ENCODE data around the gene SLC29A3.

Gene SLC29A3

DNA sequence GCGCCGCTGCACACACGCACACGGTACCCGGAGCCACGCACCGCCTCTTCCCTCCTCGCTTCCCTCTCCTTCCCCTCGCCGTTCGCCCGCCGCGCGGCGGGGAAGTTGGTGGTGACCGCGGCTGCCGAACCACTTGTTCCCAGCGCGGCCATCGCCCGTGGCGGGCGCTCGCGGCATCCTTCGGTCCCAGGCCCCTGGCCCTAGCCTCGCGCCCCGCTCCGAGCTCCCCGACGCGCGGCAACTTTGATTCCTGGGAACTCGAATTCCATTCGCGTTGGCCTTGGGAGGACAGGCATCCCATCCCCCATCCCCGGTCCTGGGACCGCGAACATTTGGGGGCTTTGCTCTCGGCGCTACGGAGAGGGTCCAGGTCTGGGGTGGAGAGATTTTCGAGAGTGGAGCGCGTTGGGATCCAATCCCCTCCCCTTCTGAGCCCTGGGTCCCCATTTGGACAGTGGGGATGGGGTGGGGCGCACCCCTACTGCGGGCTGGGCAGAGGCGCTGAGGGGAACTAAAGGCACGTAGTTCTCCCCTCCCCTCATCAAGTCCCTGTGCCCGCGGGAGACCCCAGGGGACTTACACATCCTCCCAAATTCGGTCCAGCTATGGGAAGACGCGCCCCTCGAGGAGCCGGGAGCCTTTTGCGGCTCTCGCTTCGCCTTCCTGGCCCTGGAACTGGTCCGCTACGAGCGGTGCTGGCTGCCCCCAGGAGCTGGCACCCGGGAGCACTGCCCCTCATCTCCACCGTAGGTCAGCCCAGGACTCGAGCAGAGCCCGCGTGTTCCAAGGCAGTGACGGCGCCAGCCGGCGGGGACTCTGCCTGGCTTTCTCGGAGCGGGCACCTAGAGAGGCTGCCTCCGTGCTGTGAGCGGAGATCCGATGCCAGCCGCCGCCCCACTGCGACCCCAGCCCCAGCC is 78.5 kb downstream of the SLC29A3 start:
- no peak overlapping the region for H3K27ac ChIP-seq (replicated peaks; ENCODE audit: low read length)
- no peak overlapping the region for H3K23ac ChIP-seq (ENCODE audit: low read depth, low read length, poor library complexity)
- no peak overlapping the region for H4K91ac ChIP-seq (ENCODE audit: low read depth, low read length, poor library complexity)
- H3K4me2 ChIP-seq (ENCODE audit: insufficient read depth, low read length, poor library complexity, severe bottlenecking), result peak overlapping the region; percentile 83
- H4K8ac ChIP-seq (ENCODE audit: low read depth, low read length), result no peak overlapping the region
- H3K79me1 ChIP-seq (ENCODE audit: low read depth, low read length), result no peaks in the 10 kb centered on the region
- peak overlapping the region; percentile 73 for H3K9ac ChIP-seq (ENCODE audit: low read depth, low read length, poor library complexity)
- no peak overlapping the region for H2BK120ac ChIP-seq (ENCODE audit: low read depth, low read length)
- peaks cover 0 to 5% of the 10 kb centered on the region in 2 donors for H3K4me1 ChIP-seq (ENCODE audit: control insufficient read depth in 2 of 2, insufficient read depth in 1 of 2, low read depth in 1 of 2, low read length in 2 of 2)
- H3K14ac ChIP-seq (ENCODE audit: low read length), result no peak overlapping the region
- peak; percentile 21 for DNase-seq (ENCODE audit: low spot score)
- H3K9me3 ChIP-seq (replicated peaks in 1 of 2; ENCODE audit: control insufficient read depth in 2 of 2, insufficient read depth in 1 of 2, low read depth in 1 of 2, low read length in 2 of 2), result peaks cover 0 to 2% of the 10 kb centered on the region in 2 donors
- peak overlapping the region; percentile 79 for H3K18ac ChIP-seq (ENCODE audit: low read length)
- H2BK12ac ChIP-seq (ENCODE audit: low read length), result peak overlapping the region; percentile 53
- H3K36me3 ChIP-seq (replicated peaks in 1 of 2; ENCODE audit: control insufficient read depth in 2 of 2, insufficient read depth in 2 of 2, low read length in 2 of 2), result no peaks in the 10 kb centered on the region
- peaks cover 17 to 93% (median 30%) of the 10 kb centered on the region in 3 experiments for H3K27me3 ChIP-seq (ENCODE audit: control insufficient read depth in 3 of 3, insufficient read depth in 3 of 3, low read depth in 1 of 3, low read length in 3 of 3)
- no peak overlapping the region for H2BK15ac ChIP-seq (ENCODE audit: low read length)
- H2BK5ac ChIP-seq (ENCODE audit: low read length), result peak overlapping the region; percentile 28
- H3K4ac ChIP-seq (ENCODE audit: low read length), result no peak overlapping the region
- peak overlapping the region; percentile 87 for H2AFZ ChIP-seq (ENCODE audit: low read length)
- H2AK5ac ChIP-seq (ENCODE audit: low read depth, low read length), result peak overlapping the region; percentile 18
- no CpG with 5 or more reads among the region's 82 CpGs for WGBS, 2 donors (ENCODE audit: extremely low coverage in 2 of 2, insufficient read length in 2 of 2, insufficient replicate concordance in 1 of 2)
- peak overlapping the region in 1 of 2 donors; percentile 79 for H3K4me3 ChIP-seq (ENCODE audit: low read length in 2 of 2)

GRCh38 chr10:71398976-71399375 is 79.9 kb downstream of the SLC29A3 start:
- H3K9ac ChIP-seq (ENCODE audit: low read depth, low read length, poor library complexity), result no peak overlapping the region
- H3K9me3 ChIP-seq (replicated peaks in 1 of 2; ENCODE audit: control insufficient read depth in 2 of 2, insufficient read depth in 1 of 2, low read depth in 1 of 2, low read length in 2 of 2), result peaks cover 0 to 2% of the 10 kb centered on the region in 2 donors
- no peak for DNase-seq (ENCODE audit: low spot score)
- peak overlapping the region; percentile 58 for H3K23ac ChIP-seq (ENCODE audit: low read depth, low read length, poor library complexity)
- no peak overlapping the region for H2BK15ac ChIP-seq (ENCODE audit: low read length)
- no peak overlapping the region for H2BK120ac ChIP-seq (ENCODE audit: low read depth, low read length)
- H3K4ac ChIP-seq (ENCODE audit: low read length), result no peak overlapping the region
- no peaks in the 10 kb centered on the region for H3K79me1 ChIP-seq (ENCODE audit: low read depth, low read length)
- no peaks in the 10 kb centered on the region for H3K36me3 ChIP-seq (replicated peaks in 1 of 2; ENCODE audit: control insufficient read depth in 2 of 2, insufficient read depth in 2 of 2, low read length in 2 of 2)
- H4K8ac ChIP-seq (ENCODE audit: low read depth, low read length), result no peak overlapping the region
- H3K18ac ChIP-seq (ENCODE audit: low read length), result no peak overlapping the region
- H2AK5ac ChIP-seq (ENCODE audit: low read depth, low read length), result peak overlapping the region; percentile 29
- no peak overlapping the region for H2BK12ac ChIP-seq (ENCODE audit: low read length)
- H3K4me1 ChIP-seq (ENCODE audit: control insufficient read depth in 2 of 2, insufficient read depth in 1 of 2, low read depth in 1 of 2, low read length in 2 of 2), result peaks cover 0 to 5% of the 10 kb centered on the region in 2 donors
- H2AFZ ChIP-seq (ENCODE audit: low read length), result no peak overlapping the region
- H4K91ac ChIP-seq (ENCODE audit: low read depth, low read length, poor library complexity), result no peak overlapping the region
- peaks cover 17 to 79% (median 30%) of the 10 kb centered on the region in 3 experiments for H3K27me3 ChIP-seq (ENCODE audit: control insufficient read depth in 3 of 3, insufficient read depth in 3 of 3, low read depth in 1 of 3, low read length in 3 of 3)
- no peak overlapping the region for H3K4me2 ChIP-seq (ENCODE audit: insufficient read depth, low read length, poor library complexity, severe bottlenecking)
- H2BK5ac ChIP-seq (ENCODE audit: low read length), result no peak overlapping the region
- no peak overlapping the region for H3K27ac ChIP-seq (replicated peaks; ENCODE audit: low read length)
- H3K14ac ChIP-seq (ENCODE audit: low read length), result no peak overlapping the region
- H3K4me3 ChIP-seq (ENCODE audit: low read length in 2 of 2), result no peak overlapping the region
- WGBS, 2 donors (ENCODE audit: extremely low coverage in 2 of 2, insufficient read length in 2 of 2, insufficient replicate concordance in 1 of 2), result no CpG with 5 or more reads among the region's 4 CpGs

- no peak overlapping the region for H3K9ac ChIP-seq (ENCODE audit: low read depth, low read length, poor library complexity)
- H4K91ac ChIP-seq (ENCODE audit: low read depth, low read length, poor library complexity), result no peak overlapping the region
- no peak overlapping the region for H3K18ac ChIP-seq (ENCODE audit: low read length)
- no peak overlapping the region for H3K4me3 ChIP-seq (ENCODE audit: low read length in 2 of 2)
- no peak overlapping the region for H2BK12ac ChIP-seq (ENCODE audit: low read length)
- H3K4me1 ChIP-seq (ENCODE audit: control insufficient read depth in 2 of 2, insufficient read depth in 1 of 2, low read depth in 1 of 2, low read length in 2 of 2), result peaks cover 0 to 7% of the 10 kb centered on the region in 2 donors
- H4K8ac ChIP-seq (ENCODE audit: low read depth, low read length), result no peak overlapping the region
- no peak overlapping the region for H2BK5ac ChIP-seq (ENCODE audit: low read length)
- peaks cover 17 to 79% (median 30%) of the 10 kb centered on the region in 3 experiments for H3K27me3 ChIP-seq (ENCODE audit: control insufficient read depth in 3 of 3, insufficient read depth in 3 of 3, low read depth in 1 of 3, low read length in 3 of 3)
- no peaks in the 10 kb centered on the region for H3K79me1 ChIP-seq (ENCODE audit: low read depth, low read length)
- H2AK5ac ChIP-seq (ENCODE audit: low read depth, low read length), result no peak overlapping the region
- no peak overlapping the region for H3K14ac ChIP-seq (ENCODE audit: low read length)
- H3K36me3 ChIP-seq (replicated peaks in 1 of 2; ENCODE audit: control insufficient read depth in 2 of 2, insufficient read depth in 2 of 2, low read length in 2 of 2), result no peaks in the 10 kb centered on the region
- H3K23ac ChIP-seq (ENCODE audit: low read depth, low read length, poor library complexity), result no peak overlapping the region
- H3K9me3 ChIP-seq (replicated peaks in 1 of 2; ENCODE audit: control insufficient read depth in 2 of 2, insufficient read depth in 1 of 2, low read depth in 1 of 2, low read length in 2 of 2), result peaks cover 0 to 2% of the 10 kb centered on the region in 2 donors
- no CpG with 5 or more reads among the region's 5 CpGs for WGBS, 2 donors (ENCODE audit: extremely low coverage in 2 of 2, insufficient read length in 2 of 2, insufficient replicate concordance in 1 of 2)
- no peak overlapping the region for H2BK15ac ChIP-seq (ENCODE audit: low read length)
- no peak overlapping the region for H2AFZ ChIP-seq (ENCODE audit: low read length)
- DNase-seq (ENCODE audit: low spot score), result no peak
- no peak overlapping the region for H3K4me2 ChIP-seq (ENCODE audit: insufficient read depth, low read length, poor library complexity, severe bottlenecking)
- no peak overlapping the region for H2BK120ac ChIP-seq (ENCODE audit: low read depth, low read length)
- H3K4ac ChIP-seq (ENCODE audit: low read length), result no peak overlapping the region
- H3K27ac ChIP-seq (replicated peaks; ENCODE audit: low read length), result no peak overlapping the region
Observed at GRCh38 chr10:71399946-71400345, 80.9 kb downstream of the SLC29A3 start.

- H3K79me1 ChIP-seq (ENCODE audit: low read depth, low read length), result no peaks in the 10 kb centered on the region
- H3K4me1 ChIP-seq (ENCODE audit: control insufficient read depth in 2 of 2, insufficient read depth in 1 of 2, low read depth in 1 of 2, low read length in 2 of 2), result peaks cover 0 to 9% of the 10 kb centered on the region in 2 donors
- H2BK120ac ChIP-seq (ENCODE audit: low read depth, low read length), result no peak overlapping the region
- H3K9ac ChIP-seq (ENCODE audit: low read depth, low read length, poor library complexity), result no peak overlapping the region
- no CpG with 5 or more reads among the region's 7 CpGs for WGBS, 2 donors (ENCODE audit: extremely low coverage in 2 of 2, insufficient read length in 2 of 2, insufficient replicate concordance in 1 of 2)
- peaks cover 17 to 70% (median 30%) of the 10 kb centered on the region in 3 experiments for H3K27me3 ChIP-seq (ENCODE audit: control insufficient read depth in 3 of 3, insufficient read depth in 3 of 3, low read depth in 1 of 3, low read length in 3 of 3)
- H2AFZ ChIP-seq (ENCODE audit: low read length), result no peak overlapping the region
- no peak overlapping the region for H4K8ac ChIP-seq (ENCODE audit: low read depth, low read length)
- H3K9me3 ChIP-seq (replicated peaks in 1 of 2; ENCODE audit: control insufficient read depth in 2 of 2, insufficient read depth in 1 of 2, low read depth in 1 of 2, low read length in 2 of 2), result peaks cover 0 to 2% of the 10 kb centered on the region in 2 donors
- no peak overlapping the region for H3K4me3 ChIP-seq (ENCODE audit: low read length in 2 of 2)
- H3K27ac ChIP-seq (replicated peaks; ENCODE audit: low read length), result no peak overlapping the region
- no peak overlapping the region for H3K4me2 ChIP-seq (ENCODE audit: insufficient read depth, low read length, poor library complexity, severe bottlenecking)
- H2BK5ac ChIP-seq (ENCODE audit: low read length), result no peak overlapping the region
- no peak overlapping the region for H2AK5ac ChIP-seq (ENCODE audit: low read depth, low read length)
- no peak overlapping the region for H3K23ac ChIP-seq (ENCODE audit: low read depth, low read length, poor library complexity)
- no peak overlapping the region for H2BK12ac ChIP-seq (ENCODE audit: low read length)
- no peak overlapping the region for H2BK15ac ChIP-seq (ENCODE audit: low read length)
- no peaks in the 10 kb centered on the region for H3K36me3 ChIP-seq (replicated peaks in 1 of 2; ENCODE audit: control insufficient read depth in 2 of 2, insufficient read depth in 2 of 2, low read length in 2 of 2)
- H3K14ac ChIP-seq (ENCODE audit: low read length), result no peak overlapping the region
- H3K4ac ChIP-seq (ENCODE audit: low read length), result no peak overlapping the region
- DNase-seq (ENCODE audit: low spot score), result no peak
- H4K91ac ChIP-seq (ENCODE audit: low read depth, low read length, poor library complexity), result no peak overlapping the region
- no peak overlapping the region for H3K18ac ChIP-seq (ENCODE audit: low read length)
Observed at GRCh38 chr10:71401056-71401455, 82.0 kb downstream of the SLC29A3 start.
